Measurements from ENCODE around the gene DPH7.
"Not testable (repeated sequence)": the region's sequence is repeated elsewhere in the genome, so short reads cannot be mapped to it uniquely, and the experiment has no call there.

DPH7 gene

DNA sequence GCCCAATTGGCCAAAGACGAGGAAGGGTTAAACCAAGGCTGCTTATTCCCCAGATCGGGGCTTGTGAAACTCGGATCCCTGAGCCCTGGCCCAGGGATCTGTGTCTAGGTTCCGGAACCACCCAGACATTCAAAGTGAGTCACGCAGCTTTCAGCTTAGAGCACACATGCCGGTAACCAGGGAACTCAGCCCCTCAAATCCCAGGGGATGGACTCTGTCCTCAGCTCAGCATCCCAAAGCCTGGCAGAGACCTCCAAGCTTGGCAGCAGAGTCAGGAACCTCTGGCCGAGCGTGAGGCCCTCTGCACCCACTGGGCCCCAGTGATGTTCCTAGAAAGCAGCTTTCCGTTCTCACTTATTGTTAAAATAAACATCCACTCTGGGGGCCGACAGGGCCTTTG lies 33.6 kb downstream of the DPH7 start:
- peak; percentile 42 for DNase-seq

DNA sequence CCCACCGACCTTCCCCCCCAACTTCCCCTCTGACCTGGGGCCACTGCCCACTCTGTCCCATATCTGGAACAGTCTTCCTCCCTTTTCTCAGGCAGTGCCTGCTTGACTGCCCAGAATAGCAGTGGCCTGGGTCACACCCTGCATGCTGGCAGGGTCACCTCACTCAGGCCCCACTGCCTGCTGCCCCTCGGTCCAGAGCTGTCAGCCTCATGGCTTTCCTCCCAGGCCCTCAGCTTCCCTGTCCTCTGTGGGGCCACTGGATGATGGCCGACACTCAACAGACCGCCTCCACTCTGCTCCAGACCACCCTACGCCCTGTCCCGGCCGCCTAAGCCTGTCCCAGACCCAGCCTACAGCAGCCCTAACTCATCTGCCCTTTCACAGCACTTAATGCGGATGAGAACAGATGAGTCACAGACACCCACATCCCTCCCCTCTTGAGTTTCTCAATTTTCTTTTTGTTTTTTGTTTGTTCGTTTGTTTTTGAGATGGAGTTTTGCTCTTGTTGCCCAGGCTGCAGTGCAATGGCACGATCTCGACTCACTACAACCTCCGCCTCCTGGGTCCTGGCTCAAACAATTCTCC lies 34.5 kb downstream of the DPH7 start:
- no peak for DNase-seq

DNA sequence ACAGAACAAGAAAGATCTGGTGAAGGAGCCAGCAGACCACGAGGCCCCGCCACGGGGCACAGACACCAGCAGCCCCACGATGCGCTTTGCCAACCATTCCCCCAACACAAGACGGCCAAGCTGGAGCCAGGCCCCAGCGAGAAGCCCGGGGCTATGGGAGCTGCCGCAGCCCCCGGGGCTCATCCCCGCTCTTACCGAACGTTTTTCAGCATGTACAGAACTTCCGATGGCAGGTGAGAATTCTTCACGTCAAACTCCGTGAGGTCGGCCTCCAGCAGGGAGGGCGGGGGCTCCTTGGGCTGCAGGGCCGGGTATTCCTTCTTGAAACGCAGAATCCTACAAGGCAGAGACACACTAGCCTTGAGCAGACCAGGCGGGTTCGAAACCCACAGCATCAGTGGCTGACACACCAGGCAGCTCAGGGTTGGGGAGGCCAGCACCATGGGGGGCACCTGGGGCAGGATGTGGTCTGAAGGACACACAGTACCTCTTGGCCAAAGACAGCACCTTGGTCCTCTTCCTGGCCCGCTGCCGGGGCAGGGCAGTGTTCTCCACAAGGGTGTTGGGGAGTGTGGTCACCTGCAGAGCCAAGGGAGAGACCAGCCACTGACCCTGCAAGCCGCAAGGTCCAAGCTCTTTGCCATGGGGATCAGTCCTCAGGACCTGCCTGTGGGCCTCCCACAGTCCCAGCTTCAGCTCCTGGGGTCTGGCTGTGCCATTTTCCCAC lies 35.3 kb downstream of the DPH7 start:
- DNase-seq = no peak

DNA sequence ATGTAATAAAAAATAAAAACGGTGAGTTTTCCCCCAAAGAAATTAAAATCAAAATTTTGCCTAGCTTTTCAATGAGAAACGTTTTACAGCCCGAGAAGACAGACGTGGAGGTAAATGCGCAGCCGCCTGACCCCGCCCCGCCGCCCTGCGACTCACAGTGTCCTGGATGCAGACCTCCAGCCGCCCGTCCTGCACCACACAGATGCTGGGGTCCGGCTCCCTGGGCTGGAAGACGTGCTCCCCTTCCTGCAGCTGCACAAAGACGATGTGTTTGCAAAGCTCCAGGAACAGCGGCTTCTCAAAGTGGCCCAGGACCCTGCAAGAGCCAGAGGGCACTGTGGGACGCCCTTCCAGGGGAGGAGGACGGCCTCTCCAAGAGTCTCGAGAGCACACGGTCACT lies 36.2 kb downstream of the DPH7 start:
- no peak for DNase-seq

DNA sequence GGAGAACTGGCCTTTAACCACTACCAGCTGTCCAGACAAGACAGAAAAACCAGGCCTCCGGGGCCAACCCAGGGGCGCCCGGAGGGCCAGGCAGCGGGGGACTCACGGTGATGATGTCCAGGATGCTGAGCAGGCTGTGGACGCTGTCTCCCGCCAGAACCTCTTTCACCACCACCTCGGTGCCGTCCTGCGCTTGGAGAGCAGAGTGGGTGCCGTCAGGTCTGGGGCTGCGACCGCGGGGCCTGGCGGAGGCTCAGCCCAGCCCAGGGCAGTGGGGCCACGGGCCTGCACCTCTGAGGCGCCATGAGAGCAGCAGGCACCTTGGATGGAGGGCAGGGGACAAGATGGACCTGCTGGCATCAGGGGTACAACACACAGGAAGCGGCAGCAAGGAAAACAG lies 38.2 kb downstream of the DPH7 start:
- no peak for DNase-seq

DNA sequence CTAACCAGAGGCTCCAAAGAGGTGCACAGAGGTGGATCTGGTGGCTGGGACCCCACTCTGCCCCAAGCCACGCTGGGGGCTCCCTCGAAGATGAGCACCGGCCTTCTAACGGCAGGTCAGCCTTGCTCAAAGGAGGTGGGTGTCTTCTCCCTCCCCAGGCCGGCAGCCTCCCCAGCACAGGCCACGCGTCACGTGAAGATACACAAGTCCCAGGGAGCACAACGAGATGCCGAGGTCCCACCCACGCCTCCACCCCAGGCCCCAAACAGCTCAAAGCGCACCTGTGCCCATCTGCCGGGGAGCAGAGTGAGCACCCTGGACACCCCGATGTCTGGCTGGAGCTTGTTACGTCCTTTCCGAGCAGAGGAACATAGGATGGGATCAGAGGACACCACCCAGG lies 40.7 kb downstream of the DPH7 start:
- no peak for DNase-seq

DNA sequence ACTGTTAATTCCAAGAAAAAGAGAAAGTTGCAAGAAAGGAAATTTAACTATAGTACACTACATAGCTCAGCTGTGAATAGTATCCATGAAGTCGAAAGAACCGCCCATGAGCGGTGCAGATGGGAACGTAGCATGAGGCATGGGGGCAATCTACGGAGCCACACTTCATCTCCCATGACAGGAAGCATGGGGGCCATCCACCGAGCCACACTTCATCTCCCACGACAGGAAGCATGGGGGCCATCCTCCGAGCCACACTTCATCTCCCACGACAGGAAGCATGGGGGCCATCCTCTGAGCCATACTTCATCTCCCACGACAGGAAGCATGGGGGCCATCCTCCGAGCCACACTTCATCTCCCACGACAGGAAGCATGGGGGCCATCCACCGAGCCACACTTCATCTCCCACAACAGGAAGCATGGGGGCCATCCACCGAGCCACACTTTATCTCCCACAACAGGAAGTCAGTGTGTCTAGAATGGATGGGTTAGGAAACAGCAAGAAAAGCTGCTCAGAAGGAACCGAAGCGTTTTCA lies 42.1 kb downstream of the DPH7 start:
- not testable (repeated sequence) for DNase-seq

DNA sequence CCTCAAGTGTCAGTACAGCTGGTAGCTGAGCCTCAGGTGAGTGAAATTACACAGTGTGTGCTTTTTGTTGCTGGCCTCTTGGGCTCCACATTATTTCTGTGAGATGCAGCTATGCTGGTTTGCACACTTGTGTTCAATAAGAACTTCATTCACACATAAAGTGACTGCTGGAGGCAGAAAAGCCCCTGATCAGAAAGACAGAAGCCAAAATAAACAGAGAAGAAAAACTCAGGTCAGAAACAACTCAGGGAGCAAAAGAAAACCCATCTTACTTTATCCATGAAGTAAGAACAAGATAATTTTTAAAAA lies 43.7 kb downstream of the DPH7 start:
- no peak for DNase-seq

DNA sequence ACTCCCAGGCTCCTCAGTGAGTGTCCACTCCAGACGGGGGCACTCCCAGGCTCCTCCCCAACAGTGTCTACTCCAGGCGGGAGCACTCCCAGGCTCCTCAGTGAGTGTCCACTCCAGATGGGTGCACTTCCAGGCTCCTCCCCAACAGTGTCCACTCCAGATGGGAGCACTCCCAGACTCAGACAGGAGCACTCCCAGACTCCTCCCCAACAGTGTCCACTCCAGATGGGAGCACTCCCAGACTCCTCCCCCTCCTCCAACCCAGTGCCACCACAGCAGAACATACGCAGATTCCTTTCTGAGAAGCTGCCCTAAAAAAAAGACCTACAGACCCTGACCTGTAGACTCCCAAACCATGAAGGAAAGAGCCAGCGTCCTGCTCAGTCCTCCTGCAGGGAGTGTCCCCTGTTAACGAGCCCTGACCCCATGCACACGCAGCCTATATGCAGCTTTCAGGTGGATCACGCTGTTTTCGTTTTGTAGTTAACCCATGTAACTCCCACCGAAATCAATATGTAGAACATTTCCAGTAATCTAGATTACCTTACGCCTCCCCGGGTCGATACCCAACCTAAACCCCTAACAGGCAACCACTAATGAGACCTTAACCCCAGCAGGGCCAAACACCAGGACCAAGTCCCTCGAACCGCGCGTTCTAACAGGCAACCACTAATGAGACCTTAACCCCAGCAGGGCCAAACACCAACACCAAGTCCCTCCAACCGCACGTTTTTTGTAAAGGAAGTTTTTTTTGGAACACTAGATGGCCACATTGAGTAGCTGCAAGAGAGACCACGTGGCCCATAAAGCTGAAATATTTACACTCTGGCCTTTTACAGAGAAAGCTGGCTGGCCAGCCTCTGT lies 44.2 kb downstream of the DPH7 start:
- DNase-seq = peak; percentile 61

DNA sequence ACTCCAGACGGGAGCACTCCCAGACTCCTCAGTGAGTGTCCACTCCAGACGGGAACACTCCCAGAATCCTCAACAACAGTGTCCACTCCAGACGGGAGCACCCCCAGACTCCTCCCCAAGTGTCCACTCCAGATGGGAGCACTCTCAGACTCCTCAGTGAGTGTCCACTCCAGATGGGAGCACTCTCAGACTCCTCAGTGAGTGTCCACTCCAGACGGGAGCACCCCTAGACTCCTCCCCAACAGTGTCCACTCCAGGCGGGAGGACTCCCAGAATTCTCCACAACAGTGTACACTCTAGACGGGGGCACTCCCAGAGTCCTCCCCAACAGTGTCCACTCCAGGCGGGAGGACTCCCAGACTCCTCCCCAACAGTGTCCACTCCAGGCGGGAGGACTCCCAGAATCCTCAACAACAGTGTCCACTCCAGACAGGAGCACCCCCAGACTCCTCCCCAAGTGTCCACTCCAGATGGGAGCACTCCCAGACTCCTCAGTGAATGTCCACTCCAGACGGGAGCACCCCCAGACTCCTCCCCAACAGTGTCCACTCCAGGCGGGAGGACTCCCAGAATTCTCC lies 45.7 kb downstream of the DPH7 start:
- not testable (repeated sequence) for DNase-seq

DNA sequence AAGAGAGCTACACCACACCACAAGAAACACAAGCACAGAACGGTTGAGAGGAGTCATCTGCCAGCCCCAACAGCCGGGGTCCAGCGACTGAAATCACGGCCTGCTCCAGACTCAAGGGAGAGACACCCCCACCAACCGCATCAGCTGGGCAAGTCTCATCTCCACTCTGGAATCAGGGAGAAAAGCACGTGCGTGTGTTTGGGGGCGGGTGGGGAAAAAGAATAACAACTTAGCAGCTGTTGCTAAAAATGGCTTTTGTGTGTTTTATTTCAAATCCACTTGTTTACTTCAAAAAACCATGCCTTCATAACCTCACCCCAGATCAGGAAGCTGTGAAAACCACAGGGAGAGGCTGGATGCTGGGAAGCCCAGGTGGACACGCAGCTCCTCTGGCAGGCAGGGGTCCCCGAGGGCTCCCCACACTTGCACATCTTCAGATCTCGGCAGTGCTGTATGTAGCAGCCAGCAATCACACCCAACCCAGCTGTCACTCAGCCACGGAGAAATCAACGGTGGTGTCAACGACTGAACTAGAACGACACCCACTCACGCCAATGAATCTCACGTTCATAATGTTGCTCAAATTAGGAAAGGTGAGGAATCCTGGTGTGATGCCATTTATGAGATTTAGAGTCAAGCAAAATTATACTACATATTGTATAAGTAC lies 47.5 kb downstream of the DPH7 start:
- no peak for DNase-seq

DNA sequence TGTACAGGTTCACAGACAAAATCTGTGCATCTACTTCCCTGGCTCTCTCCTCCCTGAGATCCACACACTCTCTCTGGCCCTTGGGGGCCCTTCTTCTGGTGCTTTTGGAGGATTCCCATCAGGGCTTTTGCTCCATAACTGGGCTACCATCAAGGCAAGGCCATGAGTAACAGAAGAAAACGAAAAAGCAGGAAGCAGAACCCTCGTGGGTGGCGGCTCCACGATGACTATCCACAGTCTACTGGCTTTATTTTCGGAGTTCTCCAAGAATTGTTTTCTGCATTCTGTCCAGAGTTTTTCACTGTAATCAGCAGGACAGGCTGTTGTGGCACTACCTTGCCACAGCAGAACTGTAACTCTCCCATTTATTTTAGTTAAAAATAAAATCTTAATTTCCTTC lies 48.4 kb downstream of the DPH7 start:
- no peak for DNase-seq

DNA sequence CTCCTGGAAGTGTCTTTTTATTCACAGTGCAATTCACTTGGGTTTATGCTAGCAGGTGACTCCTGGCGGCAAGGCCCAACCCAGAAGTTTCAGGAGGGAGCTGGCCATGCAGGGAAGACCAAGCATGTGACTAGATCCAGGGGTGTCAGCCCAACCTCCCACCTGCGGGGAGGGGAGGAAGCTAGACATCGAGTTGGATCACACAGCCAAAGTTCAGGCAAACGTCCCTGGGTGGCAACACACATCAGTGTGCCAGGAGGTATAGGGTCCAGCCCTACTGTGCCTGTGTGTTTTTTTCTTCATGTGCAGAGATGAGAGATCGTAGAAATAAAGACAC lies 53.8 kb downstream of the DPH7 start:
- no peak for DNase-seq

DNA sequence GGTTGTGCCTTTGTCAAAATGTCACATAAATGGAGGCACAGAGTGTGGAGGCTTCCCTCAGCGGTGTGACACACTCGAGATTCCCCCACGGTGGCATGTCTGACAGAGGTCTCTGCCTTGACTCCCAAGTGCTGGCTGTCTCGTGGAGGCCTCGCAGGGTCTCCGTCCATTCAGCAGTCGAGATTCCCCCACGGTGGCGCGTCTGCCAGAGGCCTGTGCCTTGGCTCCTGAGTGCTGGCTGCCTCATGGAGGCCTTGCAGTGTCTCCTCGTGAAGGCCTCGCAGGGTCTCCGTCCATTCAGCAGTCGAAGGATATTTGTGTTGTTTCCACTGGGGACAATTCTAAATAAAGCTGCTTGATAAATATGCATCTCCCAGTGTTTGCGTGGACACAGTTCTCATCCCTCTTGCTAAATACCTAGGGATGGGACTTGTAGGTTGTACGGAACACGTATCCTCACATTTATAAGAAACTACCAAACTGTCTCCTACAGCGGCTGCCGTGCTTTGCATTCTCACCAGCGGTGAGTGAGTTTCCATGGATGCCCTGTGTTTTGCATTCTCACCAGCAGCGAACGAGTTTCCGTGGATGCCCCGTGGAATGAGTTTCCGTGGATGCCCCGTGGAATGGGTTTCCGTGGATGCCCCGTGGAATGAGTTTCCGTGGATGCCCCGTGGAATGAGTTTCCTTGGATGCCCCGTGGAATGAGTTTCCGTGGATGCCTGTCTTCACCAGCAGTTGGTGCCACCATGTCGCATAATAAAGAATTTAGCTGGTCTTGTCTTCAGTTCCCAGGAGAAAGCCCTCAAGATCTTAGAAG lies 54.4 kb downstream of the DPH7 start:
- DNase-seq = no peak

DNA sequence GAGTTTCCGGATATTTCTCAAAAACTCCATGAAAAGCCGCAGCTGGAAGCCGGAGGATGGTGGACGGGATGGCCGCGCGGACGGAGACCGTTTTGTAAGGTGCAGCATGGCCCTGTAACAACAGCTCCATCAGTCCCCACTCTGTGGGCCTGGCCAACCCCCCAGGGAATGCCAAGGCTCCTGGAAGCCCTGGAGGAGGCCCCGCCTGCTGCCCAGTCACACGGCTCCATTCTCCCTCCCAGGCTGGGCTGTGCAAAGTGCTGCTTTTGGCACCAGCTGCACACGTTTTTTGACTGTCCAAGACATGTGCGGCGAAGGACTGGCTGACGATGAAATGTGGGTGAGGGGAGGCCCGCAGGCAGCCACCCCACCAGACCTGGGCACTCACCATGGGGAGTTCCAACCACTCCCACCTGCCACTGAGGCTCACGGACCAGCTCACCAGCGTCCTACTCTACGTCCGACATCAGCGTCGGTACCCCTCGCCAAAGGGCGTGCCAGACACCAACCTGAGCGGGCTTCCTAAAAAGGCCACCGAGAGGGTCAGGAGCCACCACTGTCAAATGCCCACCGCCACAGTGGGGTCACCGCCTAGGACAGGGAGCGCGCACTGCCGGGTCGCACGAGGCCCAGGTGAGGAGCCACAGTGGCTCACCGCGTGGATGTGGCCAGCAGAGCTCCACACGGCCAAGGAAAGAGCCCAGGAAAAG lies 55.8 kb downstream of the DPH7 start:
- DNase-seq = no peak

DNA sequence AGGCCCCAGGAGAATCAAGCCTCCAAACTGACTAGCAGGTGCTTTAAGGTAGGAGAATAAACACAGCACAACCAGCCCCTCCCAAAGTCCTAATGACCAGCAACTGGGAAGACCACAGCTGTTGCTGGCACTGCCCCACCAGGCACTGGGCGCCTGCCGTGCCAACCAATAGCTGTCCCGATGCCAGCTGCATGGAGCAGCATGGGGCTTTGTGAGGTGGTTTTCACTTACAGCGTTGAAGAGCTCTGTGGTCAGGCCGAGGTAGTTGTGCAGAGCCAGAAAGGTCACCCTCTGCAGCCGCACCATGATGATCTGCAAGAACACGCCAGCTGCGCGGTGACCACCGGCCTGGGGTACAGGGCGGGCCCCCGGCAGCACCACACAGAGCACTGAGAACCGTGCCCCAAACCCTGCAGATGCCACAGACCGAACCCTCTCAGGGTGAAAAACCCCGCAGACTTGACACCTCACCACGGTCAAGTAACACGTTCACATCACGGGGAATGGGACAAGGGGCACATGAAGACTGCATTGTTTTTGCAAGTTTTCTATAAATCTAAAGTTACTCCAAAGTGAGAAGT lies 57.2 kb downstream of the DPH7 start:
- DNase-seq = no peak

DNA sequence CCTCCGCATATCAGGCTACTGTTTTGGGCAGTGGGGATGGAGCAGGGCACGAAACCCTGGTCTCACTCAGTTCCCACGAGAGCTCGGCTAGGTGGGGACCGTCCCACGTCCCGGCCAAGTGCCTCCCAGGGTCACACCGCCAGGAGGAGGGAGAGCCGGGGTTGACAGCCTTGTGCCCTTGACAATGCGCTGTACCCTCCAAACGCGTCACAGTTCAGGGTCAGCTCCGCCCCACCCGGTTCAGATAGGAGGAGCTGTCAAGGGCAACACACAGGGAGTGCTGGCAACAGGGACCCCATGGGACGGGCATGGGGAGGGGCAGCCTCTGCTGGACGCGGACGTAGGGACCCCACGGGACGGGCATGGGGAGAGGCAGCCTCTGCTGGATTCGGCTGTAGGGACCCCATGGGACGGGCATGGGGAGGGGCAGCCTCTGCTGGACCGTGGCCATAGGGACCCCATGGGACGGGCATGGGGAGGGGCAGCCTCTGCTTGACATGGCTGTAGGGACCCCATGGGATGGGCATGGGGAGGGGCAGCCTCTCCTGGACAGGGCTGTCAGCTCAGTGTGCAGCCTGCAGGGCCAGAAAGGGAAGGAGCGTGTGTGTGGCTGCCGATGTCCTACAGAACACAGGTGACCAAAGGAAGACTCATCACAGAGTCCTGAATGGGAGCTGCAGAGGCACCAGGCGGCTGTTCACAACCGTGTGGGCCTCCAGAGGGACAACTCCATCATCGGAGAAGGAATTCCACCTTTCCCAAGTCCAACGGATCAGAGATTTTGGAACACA lies 57.9 kb downstream of the DPH7 start:
- DNase-seq = no peak

DNA sequence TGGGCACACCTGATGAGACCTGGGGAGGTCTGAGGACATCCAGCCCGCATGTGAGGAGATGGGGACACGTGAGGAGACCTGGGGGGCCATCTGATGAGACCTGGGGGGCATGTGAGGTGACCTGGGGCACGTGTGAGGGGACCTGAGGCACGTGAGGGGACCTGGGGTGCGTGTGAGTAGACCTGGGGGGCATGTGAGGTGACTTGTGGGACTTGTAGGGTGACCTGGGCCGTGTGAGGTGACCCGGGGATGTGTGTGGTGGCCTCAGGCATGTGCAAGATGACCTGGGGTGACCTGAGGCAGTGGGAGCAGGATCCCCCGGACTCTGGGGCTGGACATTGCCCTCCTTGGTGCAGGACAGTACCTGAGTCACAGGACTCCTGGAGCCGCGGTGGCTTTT lies 59.2 kb downstream of the DPH7 start:
- no peak for DNase-seq

DNA sequence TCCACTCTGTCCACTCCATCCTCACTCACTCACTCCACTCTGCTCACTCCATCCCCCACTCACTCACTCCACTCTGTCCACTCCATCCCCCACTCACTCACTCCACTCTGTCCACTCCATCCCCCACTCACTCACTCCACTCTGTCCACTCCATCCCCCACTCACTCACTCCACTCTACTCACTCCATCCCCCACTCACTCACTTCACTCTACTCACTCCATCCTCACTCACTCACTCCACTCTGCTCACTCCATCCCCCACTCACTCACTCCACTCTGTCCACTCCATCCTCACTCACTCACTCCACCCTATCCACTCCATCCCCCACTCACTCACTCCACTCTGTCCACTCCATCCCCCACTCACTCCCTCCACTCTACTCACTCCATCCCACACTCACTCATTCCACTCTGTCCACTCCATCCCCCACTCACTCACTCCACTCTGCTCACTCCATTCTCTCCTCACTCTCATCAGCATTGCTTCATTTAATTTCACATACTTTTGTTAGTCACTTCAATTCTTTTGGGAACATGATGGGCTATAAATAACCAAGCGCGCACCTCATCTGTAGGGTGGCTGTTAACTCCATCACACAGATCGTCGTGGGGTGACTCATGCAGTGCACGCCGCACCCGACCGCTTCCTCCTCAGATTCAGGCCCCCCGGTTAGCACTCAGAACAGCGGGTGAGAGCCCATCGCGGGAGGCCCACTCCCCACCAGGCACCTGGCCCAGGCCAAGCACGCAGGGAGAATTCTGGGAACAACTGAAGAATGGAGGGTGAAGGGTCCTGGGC lies 59.9 kb downstream of the DPH7 start:
- DNase-seq = peak; percentile 41

Data from fibroblast of skin of scalp (primary cell).